HG03097 (cell line): ENCODE data around the gene XYLT1.

Experiments
- ATAC-seq: cut with Tn5 transposase; IDR thresholded peaks from one replicate; pipeline ENCODE4 v1.9.1; 2021; ENCODE audit not compliant: unreplicated experiment, low FRiP score

Gene XYLT1

GRCh38 chr16:17299790-17300189, 171.0 kb downstream of the XYLT1 start:
- no peak for ATAC-seq

DNA sequence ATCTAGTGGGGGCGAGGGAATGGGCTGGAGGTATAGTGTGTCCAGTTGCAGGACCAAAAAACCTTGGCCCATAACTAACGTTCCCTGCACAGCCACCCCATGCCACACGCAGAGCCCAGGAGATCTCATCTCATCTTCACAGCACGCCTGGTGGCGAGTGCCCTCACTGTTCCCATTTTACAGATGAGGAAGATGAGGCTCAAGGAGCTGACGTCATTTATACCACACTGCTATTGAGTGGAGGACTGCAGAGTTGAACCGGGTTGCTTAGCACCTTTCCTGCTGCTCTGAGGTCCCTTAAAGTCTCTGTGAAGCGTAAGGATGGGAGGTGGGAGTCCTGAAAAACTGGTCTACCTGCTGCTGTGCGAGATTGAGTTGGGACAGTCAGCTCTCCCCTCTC, 172.5 kb downstream of the XYLT1 start:
- ATAC-seq = no peak

- no peak for ATAC-seq
These were observed 174.3 kb downstream of the XYLT1 start for GRCh38 chr16:17296431-17296830.

GRCh38 chr16:17295948-17296347, 174.8 kb downstream of the XYLT1 start:
- ATAC-seq = no peak

DNA sequence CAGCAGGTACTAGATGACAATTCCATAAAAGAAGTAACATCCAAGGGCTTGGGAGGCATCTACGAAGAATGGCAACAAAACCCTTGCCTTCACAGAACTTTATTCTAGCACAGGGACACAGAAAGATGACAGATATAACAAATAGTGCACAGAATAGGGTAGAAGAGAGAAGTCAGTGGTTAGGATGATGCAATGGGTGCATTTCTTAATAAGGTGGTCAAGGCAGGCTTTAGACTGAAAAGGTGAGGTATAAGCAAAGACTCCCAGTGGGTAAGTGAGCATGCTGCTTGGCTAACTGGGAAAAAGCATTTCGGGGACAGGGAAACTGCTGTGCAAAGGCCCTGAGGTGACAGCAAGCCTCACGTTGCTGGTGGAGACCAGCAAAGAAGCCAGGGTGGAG, 175.9 kb downstream of the XYLT1 start:
- ATAC-seq = no peak

DNA sequence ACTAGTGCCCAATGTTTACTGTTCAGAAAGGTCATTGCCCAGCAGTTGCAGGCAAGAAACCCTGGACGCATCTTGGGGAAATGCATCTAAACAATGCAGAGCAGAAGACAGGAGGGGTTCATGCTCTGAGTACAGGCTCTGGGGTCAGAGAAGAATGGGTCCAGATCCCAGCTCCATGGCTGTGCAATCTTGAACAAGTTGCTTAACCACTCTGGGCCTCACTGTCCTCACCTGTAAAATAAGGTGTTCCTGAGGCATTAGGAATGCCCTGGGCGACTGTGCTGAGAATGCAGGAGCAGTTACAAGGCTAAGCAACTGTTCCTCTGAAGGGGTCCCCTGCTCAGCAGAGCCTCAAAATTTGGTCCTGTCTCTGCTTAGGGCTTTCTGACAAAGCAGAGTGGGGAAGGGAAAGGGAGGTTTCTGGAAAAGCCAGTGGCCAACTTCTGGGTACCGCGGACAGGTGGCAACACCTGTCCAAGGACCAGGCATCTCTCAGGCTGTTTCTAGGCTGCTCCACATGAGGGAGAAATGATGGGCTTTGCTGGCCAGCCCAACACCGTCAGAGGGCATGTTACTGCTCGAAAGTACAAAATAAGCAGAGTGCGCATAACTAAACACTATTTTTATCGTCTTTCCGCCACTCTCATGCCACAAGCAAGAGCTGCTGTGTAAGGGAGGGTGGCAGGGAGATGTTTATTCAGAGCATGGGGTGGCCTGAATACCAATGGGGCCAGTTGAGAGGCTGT, 176.8 kb downstream of the XYLT1 start:
- ATAC-seq = no peak

DNA sequence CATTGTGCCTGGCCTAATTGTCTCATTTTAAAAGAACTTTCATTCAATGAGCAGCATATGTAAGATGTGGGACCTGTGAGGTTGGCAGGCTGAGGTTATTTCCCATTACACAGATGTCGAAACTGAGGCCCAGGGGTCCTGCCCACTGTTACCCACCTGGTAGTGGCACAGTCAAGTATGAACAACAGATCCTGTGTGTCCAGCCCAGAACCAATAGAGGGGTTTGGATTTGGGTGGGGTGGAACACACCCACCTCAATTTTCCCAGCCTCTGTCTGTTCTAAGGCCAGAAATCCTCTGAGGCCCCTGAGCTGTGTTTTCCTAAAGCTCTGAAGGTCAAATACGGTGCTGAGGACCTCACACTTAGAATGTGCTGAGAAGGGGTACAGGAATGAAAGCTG, 179.5 kb downstream of the XYLT1 start:
- no peak for ATAC-seq

- no peak for ATAC-seq
These were observed 180.8 kb downstream of the XYLT1 start for GRCh38 chr16:17289674-17290635.

DNA sequence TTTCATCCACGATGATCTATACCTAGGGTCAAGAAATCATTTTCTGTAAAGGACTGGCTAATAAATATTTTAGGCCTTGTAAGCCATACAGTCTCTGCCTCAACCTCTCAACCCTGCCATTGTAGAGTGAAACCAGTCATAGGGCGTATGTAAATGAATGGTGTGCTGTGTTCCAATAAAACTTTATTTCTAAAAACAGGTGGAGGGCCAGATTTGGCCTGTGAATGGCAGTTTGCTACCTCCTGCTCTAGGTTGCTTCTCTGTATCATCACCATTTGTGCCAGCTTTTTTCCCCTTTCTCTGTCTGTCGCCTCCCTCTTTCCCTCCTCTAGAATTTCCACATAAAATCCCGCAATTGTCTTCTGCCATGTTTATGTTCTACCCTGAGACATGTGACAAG, 181.7 kb downstream of the XYLT1 start:
- ATAC-seq = no peak

- no peak for ATAC-seq
These were observed 183.5 kb downstream of the XYLT1 start for GRCh38 chr16:17287166-17287800.

DNA sequence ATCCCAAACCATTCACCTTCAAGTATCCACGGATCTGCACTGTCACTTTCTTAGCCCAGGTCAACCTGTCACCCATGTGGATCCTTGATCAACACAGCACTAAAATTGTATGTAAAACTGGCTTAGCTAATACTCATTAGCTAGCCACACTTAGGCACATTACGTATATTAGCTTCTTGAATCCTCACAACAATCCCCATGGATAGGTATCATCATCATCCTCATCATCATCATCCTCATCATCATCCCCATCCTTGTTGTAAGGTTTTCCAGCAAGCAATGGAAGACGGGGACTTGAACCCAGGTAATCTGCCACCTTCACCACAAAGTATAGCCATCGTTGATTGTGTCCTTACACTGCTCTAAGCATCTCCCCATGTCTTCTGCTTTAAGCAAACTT, 184.3 kb downstream of the XYLT1 start:
- ATAC-seq = no peak

DNA sequence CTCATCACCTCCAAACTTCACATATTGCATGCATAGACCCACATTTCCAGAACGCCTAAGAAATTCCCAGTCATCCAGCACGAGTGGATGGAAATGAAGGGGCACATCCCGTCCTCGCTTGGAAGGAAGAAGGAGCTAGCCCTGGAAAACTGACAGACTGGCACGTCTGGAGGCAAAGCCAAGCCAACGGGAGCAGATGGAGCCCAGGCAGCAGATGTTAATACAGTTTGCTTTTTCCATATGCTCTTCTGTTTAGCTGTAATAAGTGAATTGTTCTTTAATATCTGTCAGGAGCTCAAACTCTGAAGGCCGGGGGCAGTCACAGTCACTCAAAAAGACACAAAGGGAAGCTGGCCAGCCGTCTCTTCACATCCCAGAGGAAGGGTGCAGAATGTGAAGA, 187.7 kb downstream of the XYLT1 start:
- ATAC-seq = no peak

- ATAC-seq = no peak
These were observed 188.5 kb downstream of the XYLT1 start for GRCh38 chr16:17282247-17282646.

GRCh38 chr16:17281052-17281451, 189.7 kb downstream of the XYLT1 start:
- no peak for ATAC-seq

- ATAC-seq = no peak
These were observed 191.8 kb downstream of the XYLT1 start for GRCh38 chr16:17278988-17279387.

GRCh38 chr16:17277981-17278381, 192.8 kb downstream of the XYLT1 start:
- ATAC-seq = no peak

DNA sequence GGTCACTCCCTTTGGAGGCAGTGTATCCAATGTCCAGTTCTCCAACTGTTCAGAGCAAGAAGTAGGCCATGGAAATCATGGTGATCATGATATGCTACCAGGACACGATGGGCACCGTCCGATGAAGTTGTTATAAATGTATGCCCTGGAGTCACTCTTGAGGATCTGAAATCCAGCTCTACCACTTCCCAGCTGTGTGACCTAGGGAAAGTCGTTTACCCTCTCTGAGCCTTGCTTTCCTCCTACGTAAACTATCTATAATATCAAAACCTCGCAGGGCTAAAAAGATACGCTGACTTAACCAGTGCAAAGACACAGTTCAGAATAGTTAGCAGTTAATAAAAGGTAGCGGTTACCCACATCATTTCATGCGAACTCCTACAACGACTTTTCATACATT, 194.2 kb downstream of the XYLT1 start:
- ATAC-seq = no peak

DNA sequence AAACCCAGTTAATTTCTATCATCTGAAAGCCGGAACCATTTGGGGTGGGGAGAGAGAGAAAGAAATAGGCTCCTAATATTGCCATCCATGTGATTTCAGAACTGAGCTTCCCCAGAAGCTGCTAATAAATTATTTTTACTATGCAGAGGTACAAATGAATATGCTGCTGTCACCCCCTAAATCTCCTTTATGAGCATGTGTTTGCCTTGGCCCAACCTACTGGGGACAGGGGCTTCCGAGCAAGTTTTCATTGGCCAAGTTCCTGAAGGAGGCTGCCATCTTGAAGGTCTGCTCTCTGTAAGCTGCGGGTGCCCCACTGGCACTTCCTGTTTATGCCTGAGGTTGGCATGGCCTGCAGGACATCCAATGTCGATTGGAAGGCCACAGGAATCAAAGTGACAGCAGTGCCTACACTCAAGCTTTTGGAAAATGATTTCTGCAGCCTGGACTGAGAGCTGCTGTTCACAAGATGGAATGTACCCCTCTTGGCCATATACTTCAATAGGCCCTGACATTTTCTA, 194.7 kb downstream of the XYLT1 start:
- ATAC-seq = no peak

- ATAC-seq = no peak
These were observed 195.4 kb downstream of the XYLT1 start for GRCh38 chr16:17275076-17276009.

DNA sequence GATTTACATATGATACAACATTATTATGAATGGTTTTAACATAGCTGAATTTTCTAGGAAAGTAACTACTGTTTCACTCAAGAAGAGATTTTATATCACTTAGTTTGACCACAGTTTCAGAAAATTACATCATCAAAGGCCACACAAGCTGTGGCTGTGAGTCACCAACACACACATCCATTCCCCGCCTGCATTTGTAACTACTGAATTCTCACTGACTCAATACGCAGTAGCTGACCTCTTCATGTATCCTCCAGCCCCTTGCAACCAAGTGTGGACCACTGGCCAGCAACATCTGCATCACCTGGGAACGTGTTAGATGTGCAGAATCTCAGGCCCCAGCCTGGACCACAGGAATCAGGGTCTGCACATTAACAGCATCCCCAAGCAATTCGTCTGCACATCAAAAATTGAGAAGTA, 197.6 kb downstream of the XYLT1 start:
- no peak for ATAC-seq
